ENCODE results near the gene FSD1L. TPM values are rescaled to one million over a fixed set of nuclear protein-coding genes. Genes with fewer than 3 reads are reported as not detected.
A peak's percentile ranks its signal among the peaks of the same experiment; 100 is the strongest.
"Not testable (repeated sequence)": the region's sequence is repeated elsewhere in the genome, so short reads cannot be mapped to it uniquely, and the experiment has no call there.

The FSD1L gene
- total RNA-seq, 2 donors from 2014 or later, result 3.2 TPM

- no peaks in the 10 kb centered on the region for H3K9me3 ChIP-seq (ENCODE audit: control insufficient read depth, low read length, poor library complexity, severe bottlenecking)
- H3K27me3 Mint-ChIP-seq, result no peaks in the 10 kb centered on the region
- ATAC-seq (no peak), DNase-seq (no peak)
- H3K4me3 Mint-ChIP-seq, result no peak overlapping the region
- no peak overlapping the region for H3K27ac Mint-ChIP-seq
- H3K36me3 Mint-ChIP-seq (ENCODE audit: low read depth), result peaks cover 4% of the 10 kb centered on the region
- no peaks in the 10 kb centered on the region for H3K4me1 Mint-ChIP-seq
Observed at GRCh38 chr9:105510024-105510423, 62.2 kb downstream of the FSD1L start.

GRCh38 chr9:105511446-105511845 lies 63.6 kb downstream of the FSD1L start:
- Mint-ChIP-seq H3K27me3 (no peaks in the 10 kb centered on the region), H3K4me3 (no peak overlapping the region), H3K4me1 (no peaks in the 10 kb centered on the region), H3K27ac (no peak overlapping the region), H3K36me3 (ENCODE audit: low read depth) (peaks cover 4% of the 10 kb centered on the region)
- no peak for DNase-seq
- H3K9me3 ChIP-seq (ENCODE audit: control insufficient read depth, low read length, poor library complexity, severe bottlenecking), result no peaks in the 10 kb centered on the region
- ATAC-seq, result no peak

- ATAC-seq (no peak), DNase-seq (no peak)
- no peaks in the 10 kb centered on the region for H3K27me3 Mint-ChIP-seq
- H3K36me3 Mint-ChIP-seq (ENCODE audit: low read depth), result peaks cover 6% of the 10 kb centered on the region
- H3K4me3 Mint-ChIP-seq, result no peak overlapping the region
- no peaks in the 10 kb centered on the region for H3K9me3 ChIP-seq (ENCODE audit: control insufficient read depth, low read length, poor library complexity, severe bottlenecking)
- no peaks in the 10 kb centered on the region for H3K4me1 Mint-ChIP-seq
- no peak overlapping the region for H3K27ac Mint-ChIP-seq
Observed at GRCh38 chr9:105515811-105516413, 68.1 kb downstream of the FSD1L start.

GRCh38 chr9:105519710-105520369 lies 72.0 kb downstream of the FSD1L start:
- H3K27me3 Mint-ChIP-seq; H3K9me3 ChIP-seq (ENCODE audit: control insufficient read depth, low read length, poor library complexity, severe bottlenecking); H3K36me3 Mint-ChIP-seq (ENCODE audit: low read depth); H3K4me1 Mint-ChIP-seq; H3K4me3 Mint-ChIP-seq; H3K27ac Mint-ChIP-seq: not testable (repeated sequence)
- DNase-seq (peak in 2 of 3 donors; percentile 14 to 17), ATAC-seq (peak; percentile 92)

- H3K36me3 Mint-ChIP-seq (ENCODE audit: low read depth); H3K27me3 Mint-ChIP-seq; H3K27ac Mint-ChIP-seq; DNase-seq; H3K4me3 Mint-ChIP-seq; ATAC-seq; H3K4me1 Mint-ChIP-seq; H3K9me3 ChIP-seq (ENCODE audit: control insufficient read depth, low read length, poor library complexity, severe bottlenecking): not testable (repeated sequence)
Observed at GRCh38 chr9:105520992-105521391, 73.2 kb downstream of the FSD1L start.

- not testable (repeated sequence) for H3K4me1 Mint-ChIP-seq; DNase-seq; H3K9me3 ChIP-seq (ENCODE audit: control insufficient read depth, low read length, poor library complexity, severe bottlenecking); ATAC-seq; H3K27ac Mint-ChIP-seq; H3K27me3 Mint-ChIP-seq; H3K4me3 Mint-ChIP-seq; H3K36me3 Mint-ChIP-seq (ENCODE audit: low read depth)
Observed at GRCh38 chr9:105522618-105523385, 75.0 kb downstream of the FSD1L start.

GRCh38 chr9:105531530-105531929 lies 83.7 kb downstream of the FSD1L start:
- no peaks in the 10 kb centered on the region for H3K27me3 Mint-ChIP-seq
- DNase-seq, result no peak
- H3K36me3 Mint-ChIP-seq (ENCODE audit: low read depth), result peaks cover 2% of the 10 kb centered on the region
- H3K9me3 ChIP-seq (ENCODE audit: control insufficient read depth, low read length, poor library complexity, severe bottlenecking), result no peaks in the 10 kb centered on the region
- H3K27ac Mint-ChIP-seq, result no peak overlapping the region
- H3K4me3 Mint-ChIP-seq, result no peak overlapping the region
- peaks cover 4% of the 10 kb centered on the region for H3K4me1 Mint-ChIP-seq
- no peak for ATAC-seq

- Mint-ChIP-seq H3K4me3 (no peak overlapping the region), H3K4me1 (peaks cover 6% of the 10 kb centered on the region), H3K27me3 (no peaks in the 10 kb centered on the region), H3K36me3 (ENCODE audit: low read depth) (peaks cover 4% of the 10 kb centered on the region), H3K27ac (no peak overlapping the region)
- no peaks in the 10 kb centered on the region for H3K9me3 ChIP-seq (ENCODE audit: control insufficient read depth, low read length, poor library complexity, severe bottlenecking)
- ATAC-seq, result no peak
- no peak for DNase-seq
Observed at GRCh38 chr9:105535920-105536668, 88.3 kb downstream of the FSD1L start.

- Mint-ChIP-seq H3K36me3 (ENCODE audit: low read depth) (peaks cover 4% of the 10 kb centered on the region), H3K27ac (no peak overlapping the region), H3K27me3 (no peaks in the 10 kb centered on the region), H3K4me3 (no peak overlapping the region), H3K4me1 (peaks cover 2% of the 10 kb centered on the region)
- DNase-seq (no peak), ATAC-seq (no peak)
- H3K9me3 ChIP-seq (ENCODE audit: control insufficient read depth, low read length, poor library complexity, severe bottlenecking), result no peaks in the 10 kb centered on the region
Observed at GRCh38 chr9:105539452-105539851, 91.6 kb downstream of the FSD1L start.

GRCh38 chr9:105541838-105542237 lies 94.0 kb downstream of the FSD1L start:
- H3K27ac Mint-ChIP-seq, result no peak overlapping the region
- DNase-seq, result no peak
- no peaks in the 10 kb centered on the region for H3K9me3 ChIP-seq (ENCODE audit: control insufficient read depth, low read length, poor library complexity, severe bottlenecking)
- no peaks in the 10 kb centered on the region for H3K27me3 Mint-ChIP-seq
- peaks cover 2% of the 10 kb centered on the region for H3K36me3 Mint-ChIP-seq (ENCODE audit: low read depth)
- peaks cover 2% of the 10 kb centered on the region for H3K4me1 Mint-ChIP-seq
- peak; percentile 53 for ATAC-seq
- no peak overlapping the region for H3K4me3 Mint-ChIP-seq

- Mint-ChIP-seq H3K27ac (no peak overlapping the region), H3K27me3 (no peaks in the 10 kb centered on the region), H3K4me1 (peaks cover 10% of the 10 kb centered on the region), H3K4me3 (no peak overlapping the region), H3K36me3 (ENCODE audit: low read depth) (no peaks in the 10 kb centered on the region)
- H3K9me3 ChIP-seq (ENCODE audit: control insufficient read depth, low read length, poor library complexity, severe bottlenecking), result no peaks in the 10 kb centered on the region
- ATAC-seq (no peak), DNase-seq (no peak)
Observed at GRCh38 chr9:105554042-105554441, 106.2 kb downstream of the FSD1L start.

- peaks cover 3% of the 10 kb centered on the region for H3K36me3 Mint-ChIP-seq (ENCODE audit: low read depth)
- no peaks in the 10 kb centered on the region for H3K9me3 ChIP-seq (ENCODE audit: control insufficient read depth, low read length, poor library complexity, severe bottlenecking)
- DNase-seq (peak; percentile 64 to 68 (median 65)), ATAC-seq (peak; percentile 99)
- peak within 1 kb of the TSS; percentile 92 for H3K4me3 Mint-ChIP-seq
- H3K4me1 Mint-ChIP-seq, result peaks cover 14% of the 10 kb centered on the region
- no peaks in the 10 kb centered on the region for H3K27me3 Mint-ChIP-seq
- H3K27ac Mint-ChIP-seq, result peak within 1 kb of the TSS; percentile 90
Observed at GRCh38 chr9:105557804-105558610, 110.2 kb downstream of the FSD1L start, which contains the start of gene FKTN. FKTN (plus strand) TSS chr9:105558131; CDS start chr9:105575033, 16,902 bp downstream.

Data from T-helper 17 cell (primary cell).